Fibroblast of skin of left quadriceps (primary cell): ENCODE results near the gene DNAJC10.

Source experiments
- DNase-seq, 2 experiments: peaks; one replicate each; pipeline ENCODE4 v3.0.0-alpha.2; 2013; ENCODE audit warnings: low read depth in 2 of 2

The DNAJC10 gene

GRCh38 chr2:182784777-182785176, 68.7 kb downstream of the DNAJC10 start:
- DNase-seq, result peak; percentile 12 to 21

GRCh38 chr2:182792441-182792840, 76.4 kb downstream of the DNAJC10 start:
- DNase-seq, result no peak

GRCh38 chr2:182798736-182799135, 82.7 kb downstream of the DNAJC10 start:
- no peak for DNase-seq

GRCh38 chr2:182804128-182804527, 88.1 kb downstream of the DNAJC10 start:
- DNase-seq, result no peak

GRCh38 chr2:182807319-182807718, 91.3 kb downstream of the DNAJC10 start:
- no peak for DNase-seq

GRCh38 chr2:182810087-182810486, 94.0 kb downstream of the DNAJC10 start:
- DNase-seq, result no peak

- no peak for DNase-seq
Observed at GRCh38 chr2:182814380-182814779, 98.3 kb downstream of the DNAJC10 start.

- no peak for DNase-seq
Observed at GRCh38 chr2:182814804-182815203, 98.7 kb downstream of the DNAJC10 start.

GRCh38 chr2:182816866-182817265, 100.8 kb downstream of the DNAJC10 start:
- peak; percentile 19 to 32 for DNase-seq

GRCh38 chr2:182817558-182817957, 101.5 kb downstream of the DNAJC10 start:
- DNase-seq, result no peak

GRCh38 chr2:182818501-182818900, 102.4 kb downstream of the DNAJC10 start:
- no peak for DNase-seq

GRCh38 chr2:182818925-182819324, 102.9 kb downstream of the DNAJC10 start:
- DNase-seq, result no peak

- no peak for DNase-seq
Observed at GRCh38 chr2:182819412-182819811, 103.4 kb downstream of the DNAJC10 start.

GRCh38 chr2:182821182-182821581, 105.1 kb downstream of the DNAJC10 start:
- DNase-seq, result no peak

GRCh38 chr2:182822733-182823132, 106.7 kb downstream of the DNAJC10 start:
- DNase-seq, result no peak

GRCh38 chr2:182824056-182824766, 108.2 kb downstream of the DNAJC10 start:
- no peak for DNase-seq

GRCh38 chr2:182824767-182825158, 108.7 kb downstream of the DNAJC10 start:
- DNase-seq, result no peak

GRCh38 chr2:182826064-182826463, 110.0 kb downstream of the DNAJC10 start:
- no peak for DNase-seq

GRCh38 chr2:182826496-182826895, 110.4 kb downstream of the DNAJC10 start:
- DNase-seq, result no peak

GRCh38 chr2:182827182-182827879, 111.3 kb downstream of the DNAJC10 start:
- no peak for DNase-seq

GRCh38 chr2:182831101-182831500, 115.0 kb downstream of the DNAJC10 start:
- no peak for DNase-seq

GRCh38 chr2:182831921-182832320, 115.9 kb downstream of the DNAJC10 start:
- DNase-seq, result no peak

- DNase-seq, result no peak
Observed at GRCh38 chr2:182833084-182833854, 117.2 kb downstream of the DNAJC10 start.
